ENCODE results near the gene HDAC6. TPM values are rescaled to one million over a fixed set of nuclear protein-coding genes. Genes with fewer than 3 reads are reported as not detected.

Gene HDAC6
- total and polyA plus RNA-seq, 10 of the 15 experiments (the other 5 are each of a cell fraction or from before 2014, with no cell fraction given) = 8.3 to 47.0 (median 34.1) TPM

DNA sequence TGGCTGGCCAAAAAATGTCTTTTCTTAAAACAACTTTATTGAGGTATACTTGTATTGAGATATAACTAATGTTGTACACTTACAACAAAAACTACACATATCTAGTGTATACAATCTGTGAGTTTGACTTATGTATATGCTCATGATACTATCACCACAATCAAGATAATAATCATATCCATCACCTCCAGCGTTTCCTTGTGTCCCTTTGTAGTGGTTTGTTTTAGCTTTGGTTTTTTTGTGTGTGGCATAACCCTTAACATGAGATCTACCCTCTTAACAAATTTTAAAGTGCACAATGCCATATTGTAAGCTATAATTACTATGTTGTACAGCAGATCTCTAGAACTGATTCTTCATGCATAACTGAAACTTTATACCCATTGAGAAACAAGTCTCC is 47.0 kb downstream of the HDAC6 start:
- Histone ChIP-seq H2AFZ (ENCODE audit: control insufficient read depth, low read depth, low read length) (no peak overlapping the region), H3K4me1 (ENCODE audit: control insufficient read depth, insufficient read depth, low read length) (no peaks in the 10 kb centered on the region), H3K9me3 (replicated peaks; ENCODE audit: control insufficient read depth, insufficient read depth, low read length) (no peaks in the 10 kb centered on the region; the same call in 2 of the 3 replicates), H3K27ac (ENCODE audit: control insufficient read depth, insufficient read depth) (no peak overlapping the region), H3K27me3 (replicated peaks in 1 of 2; ENCODE audit: control insufficient read depth in 2 of 2, insufficient read depth in 2 of 2, low read length in 1 of 2) (no peaks in the 10 kb centered on the region), H3K4me2 (ENCODE audit: control insufficient read depth, insufficient read depth) (no peak overlapping the region), H3K4me3 (no peak overlapping the region), H3K9ac (ENCODE audit: control insufficient read depth, insufficient read depth, low read length) (no peak overlapping the region), H4K20me1 (ENCODE audit: control insufficient read depth, insufficient read depth) (no peaks in the 10 kb centered on the region), H3K79me2 (ENCODE audit: control insufficient read depth, insufficient read depth, low read length) (no peaks in the 10 kb centered on the region), H3K36me3 (ENCODE audit: control insufficient read depth in 2 of 2, insufficient read depth in 2 of 2, low read length in 1 of 2) (no peaks in the 10 kb centered on the region)
- CTCF ChIA-PET = no interaction called here
- TF ChIP-seq EZH2 (IDR thresholded peaks at IDR 0.05; ENCODE audit: borderline replicate concordance, control insufficient read depth, low read depth, low read length) = no peak
- no peak for TF ChIP-seq BMI1 (IDR thresholded peaks at IDR 0.05; ENCODE audit: borderline replicate concordance)
- TF ChIP-seq, protein P1, sequence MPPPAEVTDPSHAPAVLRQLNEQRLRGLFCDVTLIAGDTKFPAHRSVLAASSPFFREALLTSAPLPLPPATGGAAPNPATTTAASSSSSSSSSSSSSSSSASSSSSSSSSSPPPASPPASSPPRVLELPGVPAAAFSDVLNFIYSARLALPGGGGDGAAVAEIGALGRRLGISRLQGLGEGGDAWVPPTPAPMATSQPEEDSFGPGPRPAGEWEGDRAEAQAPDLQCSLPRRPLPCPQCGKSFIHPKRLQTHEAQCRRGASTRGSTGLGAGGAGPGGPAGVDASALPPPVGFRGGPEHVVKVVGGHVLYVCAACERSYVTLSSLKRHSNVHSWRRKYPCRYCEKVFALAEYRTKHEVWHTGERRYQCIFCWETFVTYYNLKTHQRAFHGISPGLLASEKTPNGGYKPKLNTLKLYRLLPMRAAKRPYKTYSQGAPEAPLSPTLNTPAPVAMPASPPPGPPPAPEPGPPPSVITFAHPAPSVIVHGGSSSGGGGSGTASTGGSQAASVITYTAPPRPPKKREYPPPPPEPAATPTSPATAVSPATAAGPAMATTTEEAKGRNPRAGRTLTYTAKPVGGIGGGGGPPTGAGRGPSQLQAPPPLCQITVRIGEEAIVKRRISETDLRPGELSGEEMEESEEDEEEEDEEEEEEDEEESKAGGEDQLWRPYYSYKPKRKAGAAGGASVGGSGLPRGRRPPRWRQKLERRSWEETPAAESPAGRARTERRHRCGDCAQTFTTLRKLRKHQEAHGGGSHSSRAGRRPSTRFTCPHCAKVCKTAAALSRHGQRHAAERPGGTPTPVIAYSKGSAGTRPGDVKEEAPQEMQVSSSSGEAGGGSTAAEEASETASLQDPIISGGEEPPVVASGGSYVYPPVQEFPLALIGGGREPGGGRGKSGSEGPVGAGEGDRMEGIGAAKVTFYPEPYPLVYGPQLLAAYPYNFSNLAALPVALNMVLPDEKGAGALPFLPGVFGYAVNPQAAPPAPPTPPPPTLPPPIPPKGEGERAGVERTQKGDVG (CRISPR knock-in tag; IDR thresholded peaks at IDR 0.05) = no peak
- no peak for ATAC-seq
- intact Hi-C loops (cut with micrococcal nuclease; ENCODE audit: unreplicated experiment) = no loop called here
- SMC1A ChIA-PET (ENCODE audit: uncharacterized antibody, unreplicated experiment) = interaction anchor here (1.0 kb wide), 1 partner anchor 71 kb away, joined by 3 read pairs; no protein-coding TSS in a partner anchor
- RAD21 ChIA-PET (ENCODE audit: unreplicated experiment) = no interaction called here
- BruUV-seq (replicated peaks) = no TSS peak
- FAIRE-seq = no peak
- no peak for DNase-seq (ENCODE audit: low read depth, low spot score)
- in situ Hi-C loops (cut with MboI) = no loop called here
- WGBS (ENCODE audit: insufficient coverage, insufficient replicate concordance, low lambda C conversion rate, missing lambda C conversion rate) = 0% methylated on average over 1 of the region's 1 CpG
- POLR2A ChIA-PET = no interaction called here

DNA sequence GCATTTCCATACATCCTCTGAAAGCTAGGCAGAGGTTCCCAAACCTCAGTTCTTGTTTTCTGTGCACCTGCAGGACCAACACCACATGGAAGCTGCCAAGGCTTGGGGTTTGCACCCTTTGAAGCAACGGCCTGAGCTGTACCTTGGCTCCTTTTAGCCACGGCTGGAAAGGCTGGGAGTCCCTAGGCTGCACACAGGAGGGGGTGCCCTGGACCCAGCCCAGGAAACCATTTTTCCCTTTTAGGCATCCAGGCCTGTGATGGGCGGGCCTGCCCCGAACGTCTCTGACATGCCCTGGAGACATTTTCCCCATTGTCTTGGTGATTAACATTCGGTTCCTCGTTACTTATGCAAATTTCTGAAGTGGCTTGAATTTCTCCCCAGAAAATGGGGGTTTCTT is 51.0 kb downstream of the HDAC6 start:
- Histone ChIP-seq H3K4me3 (no peak overlapping the region), H3K9ac (ENCODE audit: control insufficient read depth, insufficient read depth, low read length) (no peak overlapping the region), H3K4me2 (ENCODE audit: control insufficient read depth, insufficient read depth) (no peak overlapping the region), H3K27ac (ENCODE audit: control insufficient read depth, insufficient read depth) (no peak overlapping the region), H2AFZ (ENCODE audit: control insufficient read depth, low read depth, low read length) (no peak overlapping the region), H3K36me3 (ENCODE audit: control insufficient read depth in 2 of 2, insufficient read depth in 2 of 2, low read length in 1 of 2) (no peaks in the 10 kb centered on the region), H3K79me2 (ENCODE audit: control insufficient read depth, insufficient read depth, low read length) (no peaks in the 10 kb centered on the region), H3K9me3 (replicated peaks; ENCODE audit: control insufficient read depth, insufficient read depth, low read length) (no peaks in the 10 kb centered on the region; the same call in 2 of the 3 replicates), H3K4me1 (ENCODE audit: control insufficient read depth, insufficient read depth, low read length) (no peaks in the 10 kb centered on the region), H3K27me3 (replicated peaks in 1 of 2; ENCODE audit: control insufficient read depth in 2 of 2, insufficient read depth in 2 of 2, low read length in 1 of 2) (no peaks in the 10 kb centered on the region), H4K20me1 (ENCODE audit: control insufficient read depth, insufficient read depth) (no peaks in the 10 kb centered on the region)
- intact Hi-C loops (cut with micrococcal nuclease; ENCODE audit: unreplicated experiment) (no loop called here), in situ Hi-C loops (cut with MboI) (loop anchor here (25.0 kb wide), 1 partner anchor 1009 kb away; no protein-coding TSS in a partner anchor)
- DNase-seq (ENCODE audit: low read depth, low spot score) (no peak), ATAC-seq (no peak), FAIRE-seq (no peak)
- ChIA-PET RAD21 (ENCODE audit: unreplicated experiment) (no interaction called here), CTCF (no interaction called here), SMC1A (ENCODE audit: uncharacterized antibody, unreplicated experiment) (no interaction called here), POLR2A (no interaction called here)
- no TSS peak for BruUV-seq (replicated peaks)
- 10% methylated on average over 7 of the region's 7 CpGs for WGBS (ENCODE audit: insufficient coverage, insufficient replicate concordance, low lambda C conversion rate, missing lambda C conversion rate)
- TF ChIP-seq POLR2AphosphoS5 (IDR thresholded peaks at IDR 0.05; ENCODE audit: low read length) (no peak), RBBP5 (conservative IDR thresholded peaks at IDR 0.05) (no peak)
- TF ChIP-seq, protein P2, sequence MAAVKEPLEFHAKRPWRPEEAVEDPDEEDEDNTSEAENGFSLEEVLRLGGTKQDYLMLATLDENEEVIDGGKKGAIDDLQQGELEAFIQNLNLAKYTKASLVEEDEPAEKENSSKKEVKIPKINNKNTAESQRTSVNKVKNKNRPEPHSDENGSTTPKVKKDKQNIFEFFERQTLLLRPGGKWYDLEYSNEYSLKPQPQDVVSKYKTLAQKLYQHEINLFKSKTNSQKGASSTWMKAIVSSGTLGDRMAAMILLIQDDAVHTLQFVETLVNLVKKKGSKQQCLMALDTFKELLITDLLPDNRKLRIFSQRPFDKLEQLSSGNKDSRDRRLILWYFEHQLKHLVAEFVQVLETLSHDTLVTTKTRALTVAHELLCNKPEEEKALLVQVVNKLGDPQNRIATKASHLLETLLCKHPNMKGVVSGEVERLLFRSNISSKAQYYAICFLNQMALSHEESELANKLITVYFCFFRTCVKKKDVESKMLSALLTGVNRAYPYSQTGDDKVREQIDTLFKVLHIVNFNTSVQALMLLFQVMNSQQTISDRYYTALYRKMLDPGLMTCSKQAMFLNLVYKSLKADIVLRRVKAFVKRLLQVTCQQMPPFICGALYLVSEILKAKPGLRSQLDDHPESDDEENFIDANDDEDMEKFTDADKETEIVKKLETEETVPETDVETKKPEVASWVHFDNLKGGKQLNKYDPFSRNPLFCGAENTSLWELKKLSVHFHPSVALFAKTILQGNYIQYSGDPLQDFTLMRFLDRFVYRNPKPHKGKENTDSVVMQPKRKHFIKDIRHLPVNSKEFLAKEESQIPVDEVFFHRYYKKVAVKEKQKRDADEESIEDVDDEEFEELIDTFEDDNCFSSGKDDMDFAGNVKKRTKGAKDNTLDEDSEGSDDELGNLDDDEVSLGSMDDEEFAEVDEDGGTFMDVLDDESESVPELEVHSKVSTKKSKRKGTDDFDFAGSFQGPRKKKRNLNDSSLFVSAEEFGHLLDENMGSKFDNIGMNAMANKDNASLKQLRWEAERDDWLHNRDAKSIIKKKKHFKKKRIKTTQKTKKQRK (IDR thresholded peaks at IDR 0.05; ENCODE audit: low read depth, low read length) = no peak
